GM23248 (cell line): ENCODE measurements around the gene LTBP3. TPM values are rescaled to one million over a fixed set of nuclear protein-coding genes. Genes with fewer than 3 reads are reported as not detected.
A peak's percentile ranks its signal among the peaks of the same experiment; 100 is the strongest.

Source experiments
- DNase-seq: peaks from one replicate; pipeline ENCODE4 v3.0.0-alpha.2; 2015
- H2AFZ ChIP-seq: fragments of 200-600 bp; sonication (generic); 2 replicates; pipeline ENCODE4 v1.6.1; 2016; ENCODE audit warnings: antibody characterized with exemption
- H3F3A ChIP-seq: fragments of 200-600 bp; sonication (generic); 2 replicates; pipeline ENCODE4 v1.6.1; 2016; ENCODE audit warnings: mild to moderate bottlenecking, antibody characterized with exemption, mixed run types; ENCODE audit not compliant: insufficient read depth
- H3K27ac ChIP-seq: fragments of 200-600 bp; sonication (generic); 2 replicates; pipeline ENCODE4 v1.5.1; 2016; ENCODE audit warnings: mild to moderate bottlenecking
- H3K27me3 ChIP-seq: fragments of 200-600 bp; sonication (generic); replicated peaks from 2 replicates; pipeline ENCODE4 v1.6.1; 2016; ENCODE audit warnings: mild to moderate bottlenecking; ENCODE audit not compliant: insufficient read depth
- H3K36me3 ChIP-seq: fragments of 200-600 bp; sonication (generic); 2 replicates; pipeline ENCODE4 v1.6.1; 2016; ENCODE audit warnings: low read depth, mild to moderate bottlenecking
- H3K4me1 ChIP-seq: fragments of 200-600 bp; sonication (generic); 2 replicates; pipeline ENCODE4 v1.6.1; 2016; ENCODE audit warnings: mild to moderate bottlenecking; ENCODE audit not compliant: insufficient read depth
- H3K4me2 ChIP-seq: fragments of 200-600 bp; sonication (generic); one replicate; pipeline ENCODE4 v1.6.1; 2016; ENCODE audit warnings: mild to moderate bottlenecking; ENCODE audit not compliant: unreplicated experiment
- H3K4me3 ChIP-seq: fragments of 200-600 bp; sonication (generic); 2 replicates; pipeline ENCODE4 v1.5.1; 2016; ENCODE audit warnings: mild to moderate bottlenecking
- H3K79me2 ChIP-seq: fragments of 200-600 bp; sonication (generic); 2 replicates; pipeline ENCODE4 v1.6.1; 2016; ENCODE audit warnings: mild to moderate bottlenecking; ENCODE audit not compliant: insufficient read depth
- H3K9ac ChIP-seq: fragments of 200-600 bp; sonication (generic); 2 replicates; pipeline ENCODE4 v1.6.1; 2016; ENCODE audit warnings: mild to moderate bottlenecking
- H3K9me2 ChIP-seq: fragments of 200-600 bp; sonication (generic); 2 replicates; pipeline ENCODE4 v1.6.1; 2016; ENCODE audit warnings: mixed run types, mild to moderate bottlenecking, moderate library complexity; ENCODE audit not compliant: insufficient read depth
- H3K9me3 ChIP-seq: fragments of 200-600 bp; sonication (generic); one replicate; pipeline ENCODE4 v1.6.1; 2017; ENCODE audit warnings: low read depth
- H4K20me1 ChIP-seq: fragments of 200-600 bp; sonication (generic); 2 replicates; pipeline ENCODE4 v1.6.0; 2016; ENCODE audit not compliant: insufficient read depth
- EZH2 ChIP-seq: fragments of 200-600 bp; sonication (generic); IDR thresholded peaks from 2 replicates; pipeline ENCODE4 v1.6.1; 2018; ENCODE audit warnings: antibody characterized with exemption, mild to moderate bottlenecking; ENCODE audit not compliant: insufficient read depth, poor library complexity, severe bottlenecking
- EZH2phosphoT487 ChIP-seq: fragments of 200-600 bp; sonication (generic); IDR thresholded peaks from 2 replicates; pipeline ENCODE4 v1.6.1; 2018; ENCODE audit warnings: antibody characterized with exemption, moderate library complexity, mild to moderate bottlenecking, low read depth; ENCODE audit not compliant: insufficient read depth
- WGBS, 2 experiments: methylation state at CpG; one replicate each; pipeline ENCODE4 v1.1.6; 2015 to 2017; ENCODE audit warnings: low lambda C conversion rate in 2 of 2, low coverage in 1 of 2; ENCODE audit errors: missing lambda C conversion rate in 2 of 2; 5-methylcytosine and 5-hydroxymethylcytosine counted together
- in situ Hi-C: fragments of 300-500 bp; cut with MboI; formaldehyde crosslinking; loops from 2 replicates; pipeline ENCODE4 v1.15.0; 2020
- polyA plus RNA-seq: library from polyadenylated mRNA; unstranded; fragments of >200 nt; fragmentation: Nextera tagmentation; extraction: Ambion mirVana; gene quantifications from 2 replicates; pipeline ENCODE4 v1.2.1, GENCODE V29; 2016
- total RNA-seq: library from RNA; depleted of rRNA; stranded (reverse); fragments of >200 nt; shearing (Covaris generic); gene quantifications from 2 replicates; pipeline ENCODE4 v1.2.3, GENCODE V29; 2014

Gene LTBP3
- total and polyA plus RNA-seq, 2 experiments from 2014 or later, result 39.6 to 112 TPM

- WGBS, 2 experiments, result 85 to 89% methylated on average over 12 of the region's 12 CpGs
- H3K9me3 ChIP-seq, result no peaks in the 10 kb centered on the region
- H3F3A ChIP-seq, result peaks cover 39% of the 10 kb centered on the region
- H3K27me3 ChIP-seq, result no peaks in the 10 kb centered on the region
- H4K20me1 ChIP-seq, result no peaks in the 10 kb centered on the region
- DNase-seq, result peak; percentile 52
- peak overlapping the region; percentile 87 for H3K9ac ChIP-seq
- peak overlapping the region; percentile 84 for H3K4me3 ChIP-seq
- peaks cover 47% of the 10 kb centered on the region for H3K4me1 ChIP-seq
- H3K9me2 ChIP-seq, result no peaks in the 10 kb centered on the region
- no peak for TF ChIP-seq EZH2
- no peak for TF ChIP-seq EZH2phosphoT487
- 0 out of 2 replicates have a peak overlapping the region, but pooled peaks have one; percentile 27 for H2AFZ ChIP-seq
- peaks cover 34% of the 10 kb centered on the region for H3K79me2 ChIP-seq
- H3K27ac ChIP-seq, result peak overlapping the region; percentile 89
- in situ Hi-C loops, result no loop called here
- H3K4me2 ChIP-seq, result peak overlapping the region; percentile 83
- peaks cover 3% of the 10 kb centered on the region; the same call in 1 of the 2 replicates for H3K36me3 ChIP-seq
Observed at GRCh38 chr11:65556470-65557279, 1.5 kb downstream of the LTBP3 start.

- H3K9ac ChIP-seq, result peak overlapping the region; percentile 87
- in situ Hi-C loops, result no loop called here
Observed at GRCh38 chr11:65555693-65556231, 2.4 kb downstream of the LTBP3 start.

GRCh38 chr11:65554842-65555430 lies 3.2 kb downstream of the LTBP3 start:
- TF ChIP-seq EZH2 (no peak), EZH2phosphoT487 (no peak)

More at GRCh38 chr11:65555693-65556231, 2.4 kb downstream of the LTBP3 start:
- H4K20me1 ChIP-seq, result no peaks in the 10 kb centered on the region
- no peak for TF ChIP-seq EZH2
- TF ChIP-seq EZH2phosphoT487, result no peak
- peak overlapping the region; percentile 84 for H3K4me3 ChIP-seq
- no peaks in the 10 kb centered on the region for H3K9me3 ChIP-seq
- no peaks in the 10 kb centered on the region for H3K27me3 ChIP-seq
- peaks cover 34% of the 10 kb centered on the region for H3K79me2 ChIP-seq
- no peaks in the 10 kb centered on the region for H3K9me2 ChIP-seq
- H3F3A ChIP-seq, result peaks cover 33% of the 10 kb centered on the region
- H3K27ac ChIP-seq, result peak overlapping the region; percentile 89
- H3K36me3 ChIP-seq, result peaks cover 5% of the 10 kb centered on the region; the same call in 1 of the 2 replicates
- peaks cover 42% of the 10 kb centered on the region for H3K4me1 ChIP-seq
- WGBS, 2 experiments, result 3 to 12% methylated on average over 6 of the region's 6 CpGs
- H2AFZ ChIP-seq, result no peak overlapping the region
- H3K4me2 ChIP-seq, result peak overlapping the region; percentile 83
- DNase-seq, result peak; percentile 95

GRCh38 chr11:65554057-65554818 lies 3.9 kb downstream of the LTBP3 start:
- Histone ChIP-seq H2AFZ (no peak overlapping the region), H3F3A (peaks cover 18% of the 10 kb centered on the region), H3K36me3 (peaks cover 10% of the 10 kb centered on the region; the same call in 1 of the 2 replicates), H3K9me2 (no peaks in the 10 kb centered on the region), H3K4me3 (no peak overlapping the region), H3K4me2 (no peak overlapping the region), H3K9me3 (no peaks in the 10 kb centered on the region), H4K20me1 (no peaks in the 10 kb centered on the region), H3K79me2 (peaks cover 34% of the 10 kb centered on the region), H3K27me3 (no peaks in the 10 kb centered on the region), H3K9ac (no peak overlapping the region), H3K4me1 (peaks cover 27% of the 10 kb centered on the region), H3K27ac (no peak overlapping the region)
- TF ChIP-seq EZH2phosphoT487, result no peak
- 89 to 92% methylated on average over 23 to 26 of the region's 27 CpGs for WGBS, 2 experiments
- DNase-seq, result no peak
- in situ Hi-C loops, result no loop called here

More at GRCh38 chr11:65554842-65555430, 3.2 kb downstream of the LTBP3 start:
- in situ Hi-C loops, result no loop called here
- H3K27me3 ChIP-seq, result no peaks in the 10 kb centered on the region
- no peaks in the 10 kb centered on the region for H3K9me3 ChIP-seq
- 79 to 82% methylated on average over 4 of the region's 4 CpGs for WGBS, 2 experiments
- H4K20me1 ChIP-seq, result no peaks in the 10 kb centered on the region
- peaks cover 7% of the 10 kb centered on the region; the same call in 1 of the 2 replicates for H3K36me3 ChIP-seq
- no peak overlapping the region for H2AFZ ChIP-seq
- H3K4me2 ChIP-seq, result peak overlapping the region; percentile 50
- H3K9ac ChIP-seq, result peak overlapping the region; percentile 48; the same call in 1 of the 2 replicates
- H3K79me2 ChIP-seq, result peaks cover 34% of the 10 kb centered on the region
- 0 out of 2 replicates have a peak overlapping the region, but pooled peaks have one; percentile 34 for H3K4me3 ChIP-seq
- peaks cover 25% of the 10 kb centered on the region for H3F3A ChIP-seq
- H3K9me2 ChIP-seq, result no peaks in the 10 kb centered on the region
- peak overlapping the region; percentile 89; the same call in 1 of the 2 replicates for H3K27ac ChIP-seq
- no peak for DNase-seq
- H3K4me1 ChIP-seq, result peaks cover 34% of the 10 kb centered on the region
